Prostate gland (tissue), 2 donors: ENCODE data around the gene LDB2. TPM values are rescaled to one million over a fixed set of nuclear protein-coding genes. Genes with fewer than 3 reads are reported as not detected.
"Not testable (repeated sequence)": the region's sequence is repeated elsewhere in the genome, so short reads cannot be mapped to it uniquely, and the experiment has no call there.

ENCODE experiments used
- DNase-seq: peaks from one replicate; pipeline ENCODE4 v3.0.0-alpha.2; 2019; ENCODE audit warnings: low spot score
- H3K27ac ChIP-seq, 2 donors: fragments of 200-600 bp; sonication (generic); 2 replicates each; pipeline ENCODE4 v1.5.1; 2017 to 2019
- H3K27me3 ChIP-seq: fragments of 200-600 bp; sonication (generic); replicated peaks from 2 replicates; pipeline ENCODE4 v1.5.1; 2019; ENCODE audit not compliant: insufficient read depth
- H3K36me3 ChIP-seq, 2 donors: fragments of 200-600 bp; sonication (generic); 1 replicate in 1 of 2; 2 replicates in 1 of 2; pipeline versions ENCODE4 v1.5.1 to v1.8.1; 2017 to 2019
- H3K4me1 ChIP-seq: fragments of 200-600 bp; sonication (generic); replicated peaks from 2 replicates; pipeline ENCODE4 v1.5.1; 2019
- H3K4me3 ChIP-seq, 2 donors: fragments of 200-600 bp; sonication (generic); 2 replicates each; pipeline ENCODE4 v1.5.1; 2017 to 2019
- H3K9me3 ChIP-seq: fragments of 200-600 bp; sonication (generic); 2 replicates; pipeline ENCODE4 v1.5.1; 2017
- CTCF ChIP-seq, 4 experiments: fragments of 200-600 bp in 2 of 4; fragments of 450-650 bp in 2 of 4; sonication (generic) in 2 of 4; IDR thresholded peaks; 1 replicate in 3 of 4; 2 replicates in 1 of 4; pipeline ENCODE4 v1.5.1; 2016 to 2019; ENCODE audit warnings: antibody characterized with exemption in 4 of 4, mild to moderate bottlenecking in 2 of 4, moderate library complexity in 2 of 4
- POLR2A ChIP-seq: fragments of 450-650 bp; IDR thresholded peaks from one replicate; pipeline ENCODE4 v1.6.1; 2016; ENCODE audit warnings: antibody characterized with exemption, mild to moderate bottlenecking
- POLR2AphosphoS5 ChIP-seq: sonication (generic); formaldehyde crosslinking; IDR thresholded peaks from one replicate; pipeline ENCODE4 v1.6.1; 2017; ENCODE audit warnings: antibody characterized with exemption
- WGBS: methylation state at CpG from one replicate; pipeline ENCODE4 v1.1.5; 2018; 5-methylcytosine and 5-hydroxymethylcytosine counted together
- intact Hi-C: fragments of 100-400 bp; cut with DNase I; formaldehyde crosslinking; loops from one replicate; pipeline ENCODE4 v1.14.2; 2022
- total RNA-seq, 2 donors: library from RNA; depleted of rRNA; stranded (reverse); fragments of >200 nt; gene quantifications; one replicate each; pipeline ENCODE4 v1.1.0, GENCODE V29; 2016

Gene LDB2
- total RNA-seq, 2 donors from 2014 or later, result 6.0 to 37.7 TPM

- DNase-seq, result no peak
- intact Hi-C loops, result no loop called here
- Histone ChIP-seq H3K36me3 (no peaks in the 10 kb centered on the region), H3K27ac (no peak overlapping the region), H3K4me1 (no peaks in the 10 kb centered on the region), H3K9me3 (no peaks in the 10 kb centered on the region), H3K4me3 (no peak overlapping the region), H3K27me3 (no peaks in the 10 kb centered on the region)
- TF ChIP-seq POLR2AphosphoS5, result no peak
- no peak for TF ChIP-seq POLR2A
- 72% methylated on average over 5 of the region's 5 CpGs for WGBS
Measured at GRCh38 chr4:16931339-16932305, 33.2 kb upstream of the LDB2 start.

DNA sequence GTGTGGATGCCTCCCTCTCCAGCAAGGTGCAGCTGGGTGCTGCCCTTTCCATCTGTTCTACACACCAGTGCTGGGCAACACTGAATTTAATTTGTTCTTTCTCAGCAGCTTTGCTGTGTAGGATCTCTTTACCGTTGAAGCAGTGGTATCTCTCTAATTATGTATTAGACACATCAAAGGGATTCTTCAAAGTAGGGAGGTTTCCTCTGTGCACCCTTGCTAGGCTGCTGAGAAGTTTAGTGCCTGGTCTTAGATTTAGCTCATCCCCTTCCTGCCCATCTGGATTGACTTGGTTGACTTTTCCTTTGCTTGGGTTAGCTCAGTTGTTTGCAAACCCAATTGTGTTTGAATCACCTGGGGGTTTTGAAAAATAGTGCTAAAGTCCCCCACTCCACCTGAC lies 27.8 kb upstream of the LDB2 start:
- H3K9me3 ChIP-seq, result no peaks in the 10 kb centered on the region
- no peak overlapping the region for H3K27ac ChIP-seq
- no peak overlapping the region for H3K4me3 ChIP-seq
- intact Hi-C loops, result no loop called here
- H3K27me3 ChIP-seq, result no peaks in the 10 kb centered on the region
- H3K36me3 ChIP-seq, result no peaks in the 10 kb centered on the region
- H3K4me1 ChIP-seq, result no peaks in the 10 kb centered on the region
- TF ChIP-seq POLR2AphosphoS5 (no peak), POLR2A (no peak), CTCF (IDR thresholded peaks at IDR 0.05) (no peak)
- no peak for DNase-seq
- WGBS, result 44% methylated on average over 1 of the region's 1 CpG

DNA sequence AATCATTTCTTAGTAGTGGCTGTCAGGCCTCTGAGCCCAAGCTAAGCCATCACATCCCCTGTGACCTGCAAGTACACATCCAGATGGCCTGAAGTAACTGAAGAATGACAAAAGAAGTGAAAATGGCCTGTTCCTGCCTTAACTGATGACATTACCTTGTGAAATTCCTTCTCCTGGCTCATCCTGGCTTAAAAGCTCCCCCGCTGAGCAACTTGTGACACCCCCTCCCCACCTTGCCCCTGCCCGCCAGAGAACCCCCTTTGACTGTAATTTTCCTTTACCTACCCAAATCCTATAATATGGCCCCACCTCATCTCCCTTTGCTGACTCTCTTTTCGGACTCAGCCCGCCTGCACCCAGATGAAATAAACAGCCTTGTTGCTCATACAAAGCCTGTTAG lies 20.3 kb upstream of the LDB2 start:
- intact Hi-C loops, result loop anchor here (10.0 kb wide), 1 partner anchor 406 kb away; no protein-coding TSS in a partner anchor
- not testable (repeated sequence) for H3K4me3 ChIP-seq, H3K36me3 ChIP-seq, H3K27ac ChIP-seq, H3K4me1 ChIP-seq, DNase-seq, H3K9me3 ChIP-seq, H3K27me3 ChIP-seq
- 92% methylated on average over 4 of the region's 4 CpGs for WGBS

DNA sequence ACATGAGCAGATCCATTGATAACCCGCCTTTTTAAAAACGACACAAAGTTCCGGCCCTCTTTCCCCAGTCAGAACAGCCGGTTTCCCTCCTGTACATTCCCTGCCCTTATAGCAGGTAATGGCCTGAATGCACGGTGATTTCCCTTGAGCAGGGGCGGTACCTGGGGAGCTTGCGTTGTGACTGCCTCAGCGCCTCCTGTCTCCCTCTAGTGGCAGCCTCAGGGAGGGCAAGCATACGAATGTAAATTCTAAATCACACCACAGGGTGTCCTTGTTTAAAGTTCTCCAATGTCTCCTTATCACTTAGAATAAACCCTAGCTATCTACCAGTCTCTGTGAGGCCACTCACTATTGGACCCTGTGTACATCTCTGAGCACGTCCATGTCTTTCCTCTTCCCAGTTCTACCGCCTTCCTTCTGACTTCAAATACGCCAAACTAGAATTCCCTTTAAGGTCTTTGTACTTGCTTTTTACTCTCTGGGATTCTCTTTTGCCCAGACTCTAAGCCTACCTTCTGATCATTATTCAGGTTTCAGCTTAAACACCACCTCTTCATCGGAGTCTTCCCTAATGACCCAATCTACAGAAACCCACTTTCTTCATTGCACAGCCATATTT lies 18.4 kb upstream of the LDB2 start:
- WGBS, result 78% methylated on average over 13 of the region's 13 CpGs
- no peaks in the 10 kb centered on the region for H3K36me3 ChIP-seq
- no peak for DNase-seq
- H3K27ac ChIP-seq, result no peak overlapping the region
- intact Hi-C loops, result loop anchor here (10.0 kb wide), 1 partner anchor 408 kb away; no protein-coding TSS in a partner anchor
- no peaks in the 10 kb centered on the region for H3K4me1 ChIP-seq
- no peak overlapping the region for H3K4me3 ChIP-seq
- TF ChIP-seq CTCF (IDR thresholded peaks at IDR 0.05) (peak in 3 of 4 experiments; percentile 14 to 34 (median 29)), POLR2A (no peak)
- H3K27me3 ChIP-seq, result no peaks in the 10 kb centered on the region
- H3K9me3 ChIP-seq, result no peaks in the 10 kb centered on the region

DNA sequence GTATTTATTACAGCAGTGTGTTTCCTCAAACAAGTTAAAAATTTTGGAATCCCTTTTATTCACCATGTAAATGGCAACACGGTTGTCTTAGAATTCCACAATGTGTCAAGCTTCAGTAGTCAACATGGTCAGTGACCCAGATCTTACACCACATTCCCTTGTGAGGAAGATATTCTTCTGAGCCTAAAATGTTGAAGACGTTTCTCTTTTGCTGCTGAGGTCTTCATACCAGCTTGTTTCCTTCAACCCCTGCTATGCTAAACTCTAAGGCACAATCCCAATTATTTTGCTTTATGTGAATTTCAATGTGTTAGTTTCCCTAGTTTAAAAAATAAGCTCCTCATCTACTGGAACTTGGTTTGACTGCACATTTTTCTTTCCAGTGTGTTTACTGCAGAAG lies 17.6 kb upstream of the LDB2 start:
- DNase-seq, result no peak
- WGBS, result 51% methylated on average over 2 of the region's 2 CpGs
- no peak for TF ChIP-seq POLR2A
- no peak for TF ChIP-seq CTCF (IDR thresholded peaks at IDR 0.05)
- no peak for TF ChIP-seq POLR2AphosphoS5
- intact Hi-C loops, result loop anchor here (10.0 kb wide), 1 partner anchor 409 kb away; no protein-coding TSS in a partner anchor
- H3K27ac ChIP-seq, result no peak overlapping the region
- no peaks in the 10 kb centered on the region for H3K36me3 ChIP-seq
- no peaks in the 10 kb centered on the region for H3K27me3 ChIP-seq
- no peaks in the 10 kb centered on the region for H3K9me3 ChIP-seq
- H3K4me3 ChIP-seq, result no peak overlapping the region
- H3K4me1 ChIP-seq, result no peaks in the 10 kb centered on the region
